ENCODE data around the gene MAML2.
A peak's percentile ranks its signal among the peaks of the same experiment; 100 is the strongest.
"Not testable (repeated sequence)": the region's sequence is repeated elsewhere in the genome, so short reads cannot be mapped to it uniquely, and the experiment has no call there.

Gene MAML2

GRCh38 chr11:96204366-96204659 lies 138.7 kb downstream of the MAML2 start:
- no peak for DNase-seq

- DNase-seq = no peak
Measured at GRCh38 chr11:96203567-96204365, 139.2 kb downstream of the MAML2 start.

- no peak for DNase-seq
Measured at GRCh38 chr11:96200243-96200642, 142.8 kb downstream of the MAML2 start.

- DNase-seq = no peak
Measured at GRCh38 chr11:96199563-96200025, 143.4 kb downstream of the MAML2 start.

GRCh38 chr11:96197801-96198701 lies 144.9 kb downstream of the MAML2 start:
- DNase-seq = no peak

- no peak for DNase-seq
Measured at GRCh38 chr11:96197103-96197502, 145.9 kb downstream of the MAML2 start.

- no peak for DNase-seq
Measured at GRCh38 chr11:96196181-96196662, 146.8 kb downstream of the MAML2 start.

- DNase-seq = no peak
Measured at GRCh38 chr11:96195671-96196070, 147.3 kb downstream of the MAML2 start.

GRCh38 chr11:96194581-96195374 lies 148.2 kb downstream of the MAML2 start:
- DNase-seq = no peak

GRCh38 chr11:96193745-96194443 lies 149.1 kb downstream of the MAML2 start:
- DNase-seq = no peak

GRCh38 chr11:96191752-96192151 lies 151.2 kb downstream of the MAML2 start:
- no peak for DNase-seq

- no peak for DNase-seq
Measured at GRCh38 chr11:96189351-96189750, 153.6 kb downstream of the MAML2 start.

GRCh38 chr11:96188243-96189006 lies 154.6 kb downstream of the MAML2 start:
- DNase-seq = peak; percentile 38

- DNase-seq = peak; percentile 59
Measured at GRCh38 chr11:96187822-96188221, 155.2 kb downstream of the MAML2 start.

GRCh38 chr11:96186806-96187205 lies 156.2 kb downstream of the MAML2 start:
- DNase-seq = no peak

GRCh38 chr11:96185220-96185768 lies 157.7 kb downstream of the MAML2 start:
- no peak for DNase-seq

- not testable (repeated sequence) for DNase-seq
Measured at GRCh38 chr11:96180937-96181336, 162.1 kb downstream of the MAML2 start.

- DNase-seq = no peak
Measured at GRCh38 chr11:96180341-96180740, 162.7 kb downstream of the MAML2 start.

- DNase-seq = no peak
Measured at GRCh38 chr11:96179905-96180304, 163.1 kb downstream of the MAML2 start.

- no peak for DNase-seq
Measured at GRCh38 chr11:96178887-96179279, 164.1 kb downstream of the MAML2 start.
